H1 (cell line): Measurements from ENCODE around the gene KRT4. TPM values are rescaled to one million over a fixed set of nuclear protein-coding genes. Genes with fewer than 3 reads are reported as not detected.

ENCODE experiments used
- RXRA ChIP-seq: IDR thresholded peaks from 2 replicates; pipeline ENCODE4 v1.6.1; 2011; ENCODE audit warnings: low read depth, mild to moderate bottlenecking, low read length, moderate library complexity; ENCODE audit not compliant: insufficient read depth
- SP2 ChIP-seq: IDR thresholded peaks from 2 replicates; pipeline ENCODE4 v1.6.1; 2012; ENCODE audit warnings: mild to moderate bottlenecking, low read length, inconsistent platforms
- TAF7 ChIP-seq: optimal IDR thresholded peaks from 2 replicates; pipeline ENCODE3; 2011; ENCODE audit warnings: low read depth, mild to moderate bottlenecking, inconsistent platforms, low read length, moderate library complexity, borderline replicate concordance
- TBP ChIP-seq: IDR thresholded peaks from 2 replicates; pipeline ENCODE4 v1.6.1; 2011; ENCODE audit warnings: low read depth, low read length, improper control_type of control experiment
- polyA plus RNA-seq, 7 experiments: library from polyadenylated mRNA; depleted of rRNA in 3 of 7; stranded (reverse) in 5 of 7; unstranded in 2 of 7; fragments of >200 nt in 5 of 7; fragments of 200-250 nt in 2 of 7; gene quantifications; 1 replicate in 5 of 7; 2 replicates in 1 of 7; 4 replicates in 1 of 7; pipeline versions ENCODE4 v1.2.1 to v1.2.3, GENCODE V29; 2011 to 2013; ENCODE audit warnings: missing spikeins in 2 of 7, mixed read lengths in 2 of 7
- total RNA-seq: library from RNA; stranded (reverse); fragmentation: NEBNext Ultra II Directional; extraction: Animal tissue kit (Norgen Biotek cat#: 25700); gene quantifications from 2 replicates; pipeline ENCODE4 v1.2.1, GENCODE V29; 2021
- TF ChIP-seq, protein P1 (sequence below): fragments of 300-600 bp; sonication (generic); IDR thresholded peaks from 2 replicates; pipeline ENCODE4 v1.7.1; 2012; ENCODE audit warnings: low read length, moderate library complexity, mild to moderate bottlenecking, inconsistent platforms; ENCODE audit not compliant: insufficient replicate concordance
- TF ChIP-seq, protein P2 (sequence below): IDR thresholded peaks from 2 replicates; pipeline ENCODE4 v1.6.1; 2012; ENCODE audit warnings: low read length, inconsistent platforms
- TF ChIP-seq, protein P3 (sequence below), 3 experiments: IDR thresholded peaks; 1 replicate in 2 of 3; 2 replicates in 1 of 3; pipeline versions ENCODE4 v1.5.1 to v1.6.1; 2011; ENCODE audit warnings: low read length in 3 of 3, mild to moderate bottlenecking in 3 of 3, inconsistent platforms in 2 of 3, low read depth in 1 of 3, moderate library complexity in 1 of 3; ENCODE audit not compliant: insufficient read depth in 1 of 3; ENCODE audit errors: control extremely low read depth in 1 of 3

Gene KRT4
- total and polyA plus RNA-seq, 2 of the 8 experiments (the other 6 are each of a cell fraction or from before 2014, with no cell fraction given) = not detected

DNA sequence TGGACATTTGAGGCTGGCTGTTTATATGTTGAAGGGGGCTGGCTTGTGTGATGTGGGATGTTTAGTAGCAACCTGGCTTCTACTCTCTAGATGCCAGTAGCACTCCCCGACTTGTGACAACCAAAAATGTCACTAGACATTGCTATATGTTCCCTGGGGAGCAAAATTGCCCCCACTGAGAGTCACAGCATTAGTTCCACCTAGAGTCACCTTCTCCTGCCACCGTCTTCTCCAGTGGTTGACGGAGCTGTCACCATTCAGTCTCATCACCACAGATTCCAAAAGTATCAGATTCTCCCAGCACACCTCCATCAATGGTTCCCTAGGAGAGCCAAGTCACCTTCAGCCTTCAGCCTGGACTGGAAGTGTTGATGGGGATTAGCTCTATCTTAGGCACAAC is 29.0 kb downstream of the KRT4 start (continued):
- TF ChIP-seq, protein P1, sequence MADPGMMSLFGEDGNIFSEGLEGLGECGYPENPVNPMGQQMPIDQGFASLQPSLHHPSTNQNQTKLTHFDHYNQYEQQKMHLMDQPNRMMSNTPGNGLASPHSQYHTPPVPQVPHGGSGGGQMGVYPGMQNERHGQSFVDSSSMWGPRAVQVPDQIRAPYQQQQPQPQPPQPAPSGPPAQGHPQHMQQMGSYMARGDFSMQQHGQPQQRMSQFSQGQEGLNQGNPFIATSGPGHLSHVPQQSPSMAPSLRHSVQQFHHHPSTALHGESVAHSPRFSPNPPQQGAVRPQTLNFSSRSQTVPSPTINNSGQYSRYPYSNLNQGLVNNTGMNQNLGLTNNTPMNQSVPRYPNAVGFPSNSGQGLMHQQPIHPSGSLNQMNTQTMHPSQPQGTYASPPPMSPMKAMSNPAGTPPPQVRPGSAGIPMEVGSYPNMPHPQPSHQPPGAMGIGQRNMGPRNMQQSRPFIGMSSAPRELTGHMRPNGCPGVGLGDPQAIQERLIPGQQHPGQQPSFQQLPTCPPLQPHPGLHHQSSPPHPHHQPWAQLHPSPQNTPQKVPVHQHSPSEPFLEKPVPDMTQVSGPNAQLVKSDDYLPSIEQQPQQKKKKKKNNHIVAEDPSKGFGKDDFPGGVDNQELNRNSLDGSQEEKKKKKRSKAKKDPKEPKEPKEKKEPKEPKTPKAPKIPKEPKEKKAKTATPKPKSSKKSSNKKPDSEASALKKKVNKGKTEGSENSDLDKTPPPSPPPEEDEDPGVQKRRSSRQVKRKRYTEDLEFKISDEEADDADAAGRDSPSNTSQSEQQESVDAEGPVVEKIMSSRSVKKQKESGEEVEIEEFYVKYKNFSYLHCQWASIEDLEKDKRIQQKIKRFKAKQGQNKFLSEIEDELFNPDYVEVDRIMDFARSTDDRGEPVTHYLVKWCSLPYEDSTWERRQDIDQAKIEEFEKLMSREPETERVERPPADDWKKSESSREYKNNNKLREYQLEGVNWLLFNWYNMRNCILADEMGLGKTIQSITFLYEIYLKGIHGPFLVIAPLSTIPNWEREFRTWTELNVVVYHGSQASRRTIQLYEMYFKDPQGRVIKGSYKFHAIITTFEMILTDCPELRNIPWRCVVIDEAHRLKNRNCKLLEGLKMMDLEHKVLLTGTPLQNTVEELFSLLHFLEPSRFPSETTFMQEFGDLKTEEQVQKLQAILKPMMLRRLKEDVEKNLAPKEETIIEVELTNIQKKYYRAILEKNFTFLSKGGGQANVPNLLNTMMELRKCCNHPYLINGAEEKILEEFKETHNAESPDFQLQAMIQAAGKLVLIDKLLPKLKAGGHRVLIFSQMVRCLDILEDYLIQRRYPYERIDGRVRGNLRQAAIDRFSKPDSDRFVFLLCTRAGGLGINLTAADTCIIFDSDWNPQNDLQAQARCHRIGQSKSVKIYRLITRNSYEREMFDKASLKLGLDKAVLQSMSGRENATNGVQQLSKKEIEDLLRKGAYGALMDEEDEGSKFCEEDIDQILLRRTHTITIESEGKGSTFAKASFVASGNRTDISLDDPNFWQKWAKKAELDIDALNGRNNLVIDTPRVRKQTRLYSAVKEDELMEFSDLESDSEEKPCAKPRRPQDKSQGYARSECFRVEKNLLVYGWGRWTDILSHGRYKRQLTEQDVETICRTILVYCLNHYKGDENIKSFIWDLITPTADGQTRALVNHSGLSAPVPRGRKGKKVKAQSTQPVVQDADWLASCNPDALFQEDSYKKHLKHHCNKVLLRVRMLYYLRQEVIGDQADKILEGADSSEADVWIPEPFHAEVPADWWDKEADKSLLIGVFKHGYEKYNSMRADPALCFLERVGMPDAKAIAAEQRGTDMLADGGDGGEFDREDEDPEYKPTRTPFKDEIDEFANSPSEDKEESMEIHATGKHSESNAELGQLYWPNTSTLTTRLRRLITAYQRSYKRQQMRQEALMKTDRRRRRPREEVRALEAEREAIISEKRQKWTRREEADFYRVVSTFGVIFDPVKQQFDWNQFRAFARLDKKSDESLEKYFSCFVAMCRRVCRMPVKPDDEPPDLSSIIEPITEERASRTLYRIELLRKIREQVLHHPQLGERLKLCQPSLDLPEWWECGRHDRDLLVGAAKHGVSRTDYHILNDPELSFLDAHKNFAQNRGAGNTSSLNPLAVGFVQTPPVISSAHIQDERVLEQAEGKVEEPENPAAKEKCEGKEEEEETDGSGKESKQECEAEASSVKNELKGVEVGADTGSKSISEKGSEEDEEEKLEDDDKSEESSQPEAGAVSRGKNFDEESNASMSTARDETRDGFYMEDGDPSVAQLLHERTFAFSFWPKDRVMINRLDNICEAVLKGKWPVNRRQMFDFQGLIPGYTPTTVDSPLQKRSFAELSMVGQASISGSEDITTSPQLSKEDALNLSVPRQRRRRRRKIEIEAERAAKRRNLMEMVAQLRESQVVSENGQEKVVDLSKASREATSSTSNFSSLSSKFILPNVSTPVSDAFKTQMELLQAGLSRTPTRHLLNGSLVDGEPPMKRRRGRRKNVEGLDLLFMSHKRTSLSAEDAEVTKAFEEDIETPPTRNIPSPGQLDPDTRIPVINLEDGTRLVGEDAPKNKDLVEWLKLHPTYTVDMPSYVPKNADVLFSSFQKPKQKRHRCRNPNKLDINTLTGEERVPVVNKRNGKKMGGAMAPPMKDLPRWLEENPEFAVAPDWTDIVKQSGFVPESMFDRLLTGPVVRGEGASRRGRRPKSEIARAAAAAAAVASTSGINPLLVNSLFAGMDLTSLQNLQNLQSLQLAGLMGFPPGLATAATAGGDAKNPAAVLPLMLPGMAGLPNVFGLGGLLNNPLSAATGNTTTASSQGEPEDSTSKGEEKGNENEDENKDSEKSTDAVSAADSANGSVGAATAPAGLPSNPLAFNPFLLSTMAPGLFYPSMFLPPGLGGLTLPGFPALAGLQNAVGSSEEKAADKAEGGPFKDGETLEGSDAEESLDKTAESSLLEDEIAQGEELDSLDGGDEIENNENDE = no peak
- TF ChIP-seq TBP (no peak), TAF7 (no peak), RXRA (no peak), SP2 (no peak)
- TF ChIP-seq, protein P2, sequence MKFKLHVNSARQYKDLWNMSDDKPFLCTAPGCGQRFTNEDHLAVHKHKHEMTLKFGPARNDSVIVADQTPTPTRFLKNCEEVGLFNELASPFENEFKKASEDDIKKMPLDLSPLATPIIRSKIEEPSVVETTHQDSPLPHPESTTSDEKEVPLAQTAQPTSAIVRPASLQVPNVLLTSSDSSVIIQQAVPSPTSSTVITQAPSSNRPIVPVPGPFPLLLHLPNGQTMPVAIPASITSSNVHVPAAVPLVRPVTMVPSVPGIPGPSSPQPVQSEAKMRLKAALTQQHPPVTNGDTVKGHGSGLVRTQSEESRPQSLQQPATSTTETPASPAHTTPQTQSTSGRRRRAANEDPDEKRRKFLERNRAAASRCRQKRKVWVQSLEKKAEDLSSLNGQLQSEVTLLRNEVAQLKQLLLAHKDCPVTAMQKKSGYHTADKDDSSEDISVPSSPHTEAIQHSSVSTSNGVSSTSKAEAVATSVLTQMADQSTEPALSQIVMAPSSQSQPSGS = no peak
- TF ChIP-seq, protein P3, sequence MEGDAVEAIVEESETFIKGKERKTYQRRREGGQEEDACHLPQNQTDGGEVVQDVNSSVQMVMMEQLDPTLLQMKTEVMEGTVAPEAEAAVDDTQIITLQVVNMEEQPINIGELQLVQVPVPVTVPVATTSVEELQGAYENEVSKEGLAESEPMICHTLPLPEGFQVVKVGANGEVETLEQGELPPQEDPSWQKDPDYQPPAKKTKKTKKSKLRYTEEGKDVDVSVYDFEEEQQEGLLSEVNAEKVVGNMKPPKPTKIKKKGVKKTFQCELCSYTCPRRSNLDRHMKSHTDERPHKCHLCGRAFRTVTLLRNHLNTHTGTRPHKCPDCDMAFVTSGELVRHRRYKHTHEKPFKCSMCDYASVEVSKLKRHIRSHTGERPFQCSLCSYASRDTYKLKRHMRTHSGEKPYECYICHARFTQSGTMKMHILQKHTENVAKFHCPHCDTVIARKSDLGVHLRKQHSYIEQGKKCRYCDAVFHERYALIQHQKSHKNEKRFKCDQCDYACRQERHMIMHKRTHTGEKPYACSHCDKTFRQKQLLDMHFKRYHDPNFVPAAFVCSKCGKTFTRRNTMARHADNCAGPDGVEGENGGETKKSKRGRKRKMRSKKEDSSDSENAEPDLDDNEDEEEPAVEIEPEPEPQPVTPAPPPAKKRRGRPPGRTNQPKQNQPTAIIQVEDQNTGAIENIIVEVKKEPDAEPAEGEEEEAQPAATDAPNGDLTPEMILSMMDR (IDR thresholded peaks at IDR 0.05; ENCODE audit: control extremely low read depth in 1 of 3, insufficient read depth in 1 of 3, low read depth in 1 of 3, low read length in 3 of 3) = no peak
